Measurements from ENCODE around the gene RTN4RL1. TPM values are rescaled to one million over a fixed set of nuclear protein-coding genes. Genes with fewer than 3 reads are reported as not detected.
A peak's percentile ranks its signal among the peaks of the same experiment; 100 is the strongest.

The RTN4RL1 gene
- total RNA-seq, 2 experiments from 2014 or later: not detected

GRCh38 chr17:1956134-1956533 lies 69.0 kb downstream of the RTN4RL1 start:
- no peaks in the 10 kb centered on the region for H3K36me3 ChIP-seq (ENCODE audit: insufficient read depth, low read length)
- no peaks in the 10 kb centered on the region for H3K4me1 ChIP-seq (ENCODE audit: insufficient read depth, low read length, poor library complexity, severe bottlenecking)
- H3K27ac ChIP-seq (ENCODE audit: low read depth, low read length, poor library complexity, severe bottlenecking): no peak overlapping the region
- CTCF ChIA-PET (ENCODE audit: unreplicated experiment): no interaction called here
- intact Hi-C loops (cut with micrococcal nuclease; ENCODE audit: unreplicated experiment): no loop called here
- no peaks in the 10 kb centered on the region for H3K9me3 ChIP-seq (ENCODE audit: low read length)
- H4K20me1 ChIP-seq (ENCODE audit: insufficient read depth, low read length): no peaks in the 10 kb centered on the region
- H3K4me2 ChIP-seq (ENCODE audit: low read length): no peak overlapping the region
- H3K9me2 ChIP-seq (ENCODE audit: insufficient read depth, low read length): no peaks in the 10 kb centered on the region
- no TSS peak for BruUV-seq (replicated peaks)
- H3K4me3 ChIP-seq (ENCODE audit: low read depth, low read length, poor library complexity, severe bottlenecking): no peak overlapping the region
- no peak overlapping the region for H2AFZ ChIP-seq (ENCODE audit: low read length)
- no peak for DNase-seq (ENCODE audit: low spot score)
- POLR2A ChIA-PET: no interaction called here
- TF ChIP-seq EZH2phosphoT487 (IDR thresholded peaks at IDR 0.05; ENCODE audit: borderline replicate concordance, low read depth, low read length) (no peak), CTCF (conservative IDR thresholded peaks at IDR 0.05; ENCODE audit: low read length) (no peak)
- no peaks in the 10 kb centered on the region for H3K79me2 ChIP-seq (ENCODE audit: insufficient read depth, low read depth, low read length)

DNA sequence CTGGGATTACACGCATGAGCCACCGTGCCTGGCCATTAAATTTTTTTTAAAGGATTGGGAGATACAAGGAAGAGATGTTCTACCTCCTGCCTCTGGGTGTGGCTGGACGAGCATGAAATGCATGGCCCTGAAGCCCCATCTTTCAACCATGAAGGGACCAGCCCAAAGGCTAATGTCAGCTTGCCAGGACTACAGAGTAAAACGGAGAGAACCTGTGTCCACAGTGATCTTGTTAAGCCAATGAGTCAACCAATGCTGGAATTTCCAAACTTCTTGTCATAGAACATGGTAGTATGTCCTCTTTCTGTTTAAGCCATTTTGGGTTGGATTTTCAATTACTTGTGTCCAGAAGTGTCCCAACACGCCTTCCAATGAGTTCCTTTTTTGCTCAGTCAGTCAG lies 71.3 kb downstream of the RTN4RL1 start:
- no peaks in the 10 kb centered on the region for H4K20me1 ChIP-seq (ENCODE audit: insufficient read depth, low read length)
- H3K4me2 ChIP-seq (ENCODE audit: low read length): no peak overlapping the region
- no peak overlapping the region for H3K4me3 ChIP-seq (ENCODE audit: low read depth, low read length, poor library complexity, severe bottlenecking)
- no peaks in the 10 kb centered on the region for H3K9me2 ChIP-seq (ENCODE audit: insufficient read depth, low read length)
- no peak for TF ChIP-seq EZH2phosphoT487 (IDR thresholded peaks at IDR 0.05; ENCODE audit: borderline replicate concordance, low read depth, low read length)
- TF ChIP-seq CTCF (conservative IDR thresholded peaks at IDR 0.05; ENCODE audit: low read length): no peak
- POLR2A ChIA-PET: no interaction called here
- intact Hi-C loops (cut with micrococcal nuclease; ENCODE audit: unreplicated experiment): no loop called here
- DNase-seq (ENCODE audit: low spot score): no peak
- no peaks in the 10 kb centered on the region for H3K79me2 ChIP-seq (ENCODE audit: insufficient read depth, low read depth, low read length)
- peaks cover 7% of the 10 kb centered on the region for H3K4me1 ChIP-seq (ENCODE audit: insufficient read depth, low read length, poor library complexity, severe bottlenecking)
- H3K36me3 ChIP-seq (ENCODE audit: insufficient read depth, low read length): no peaks in the 10 kb centered on the region
- H3K9me3 ChIP-seq (ENCODE audit: low read length): no peaks in the 10 kb centered on the region
- H2AFZ ChIP-seq (ENCODE audit: low read length): no peak overlapping the region
- no TSS peak for BruUV-seq (replicated peaks)
- CTCF ChIA-PET (ENCODE audit: unreplicated experiment): no interaction called here
- no peak overlapping the region for H3K27ac ChIP-seq (ENCODE audit: low read depth, low read length, poor library complexity, severe bottlenecking)

- POLR2A ChIA-PET: no interaction called here
- no peak overlapping the region for H3K4me2 ChIP-seq (ENCODE audit: low read length)
- no peak overlapping the region for H3K4me3 ChIP-seq (ENCODE audit: low read depth, low read length, poor library complexity, severe bottlenecking)
- H3K9me3 ChIP-seq (ENCODE audit: low read length): no peaks in the 10 kb centered on the region
- no peak overlapping the region for H2AFZ ChIP-seq (ENCODE audit: low read length)
- CTCF ChIA-PET (ENCODE audit: unreplicated experiment): no interaction called here
- H3K4me1 ChIP-seq (ENCODE audit: insufficient read depth, low read length, poor library complexity, severe bottlenecking): peaks cover 17% of the 10 kb centered on the region
- intact Hi-C loops (cut with micrococcal nuclease; ENCODE audit: unreplicated experiment): no loop called here
- no peaks in the 10 kb centered on the region for H3K9me2 ChIP-seq (ENCODE audit: insufficient read depth, low read length)
- no TSS peak for BruUV-seq (replicated peaks)
- no peak for TF ChIP-seq EZH2phosphoT487 (IDR thresholded peaks at IDR 0.05; ENCODE audit: borderline replicate concordance, low read depth, low read length)
- no peak for TF ChIP-seq CTCF (conservative IDR thresholded peaks at IDR 0.05; ENCODE audit: low read length)
- no peaks in the 10 kb centered on the region for H3K36me3 ChIP-seq (ENCODE audit: insufficient read depth, low read length)
- peak; percentile 27 for DNase-seq (ENCODE audit: low spot score)
- H3K79me2 ChIP-seq (ENCODE audit: insufficient read depth, low read depth, low read length): no peaks in the 10 kb centered on the region
- no peak overlapping the region for H3K27ac ChIP-seq (ENCODE audit: low read depth, low read length, poor library complexity, severe bottlenecking)
- H4K20me1 ChIP-seq (ENCODE audit: insufficient read depth, low read length): no peaks in the 10 kb centered on the region
Observed at GRCh38 chr17:1951920-1952319, 73.2 kb downstream of the RTN4RL1 start.
